Panc1 (cell line): ENCODE results near the gene CHST15.
"Not testable (repeated sequence)": the region's sequence is repeated elsewhere in the genome, so short reads cannot be mapped to it uniquely, and the experiment has no call there.

Experiments used
- TCF7L2 ChIP-seq: IDR thresholded peaks from 2 replicates; pipeline ENCODE4 v1.6.1; 2011; ENCODE audit warnings: mild to moderate bottlenecking, low read depth, low read length, inconsistent platforms
- TF ChIP-seq, protein P1 (sequence below), 2 experiments: IDR thresholded peaks; 2 replicates each; pipeline ENCODE4 v1.6.1; 2011 to 2012; ENCODE audit warnings: low read depth in 2 of 2, control low read depth in 1 of 2, low read length in 1 of 2, mild to moderate bottlenecking in 1 of 2, moderate library complexity in 1 of 2; ENCODE audit not compliant: insufficient read depth in 1 of 2

DNA sequence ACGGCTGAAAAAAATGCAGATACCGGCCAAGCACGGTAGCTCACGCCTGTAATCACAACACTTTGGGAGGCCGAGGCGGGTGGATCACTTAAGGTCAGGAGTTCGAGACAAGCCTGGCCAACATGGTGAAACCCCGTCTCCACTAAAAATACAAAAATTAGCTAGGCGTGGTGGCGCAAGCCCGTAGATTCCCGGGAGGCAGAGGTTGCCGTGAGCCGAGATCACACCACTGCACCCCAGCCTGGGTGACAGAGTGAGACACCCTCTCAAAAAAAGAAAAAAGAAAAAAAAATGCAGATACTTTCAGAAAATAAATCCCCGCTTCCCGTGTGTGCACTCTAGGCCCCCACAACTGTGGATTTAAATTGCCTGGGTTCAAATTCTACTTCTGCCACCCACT is 2.4 kb upstream of the CHST15 start:
- TF ChIP-seq, protein P1, sequence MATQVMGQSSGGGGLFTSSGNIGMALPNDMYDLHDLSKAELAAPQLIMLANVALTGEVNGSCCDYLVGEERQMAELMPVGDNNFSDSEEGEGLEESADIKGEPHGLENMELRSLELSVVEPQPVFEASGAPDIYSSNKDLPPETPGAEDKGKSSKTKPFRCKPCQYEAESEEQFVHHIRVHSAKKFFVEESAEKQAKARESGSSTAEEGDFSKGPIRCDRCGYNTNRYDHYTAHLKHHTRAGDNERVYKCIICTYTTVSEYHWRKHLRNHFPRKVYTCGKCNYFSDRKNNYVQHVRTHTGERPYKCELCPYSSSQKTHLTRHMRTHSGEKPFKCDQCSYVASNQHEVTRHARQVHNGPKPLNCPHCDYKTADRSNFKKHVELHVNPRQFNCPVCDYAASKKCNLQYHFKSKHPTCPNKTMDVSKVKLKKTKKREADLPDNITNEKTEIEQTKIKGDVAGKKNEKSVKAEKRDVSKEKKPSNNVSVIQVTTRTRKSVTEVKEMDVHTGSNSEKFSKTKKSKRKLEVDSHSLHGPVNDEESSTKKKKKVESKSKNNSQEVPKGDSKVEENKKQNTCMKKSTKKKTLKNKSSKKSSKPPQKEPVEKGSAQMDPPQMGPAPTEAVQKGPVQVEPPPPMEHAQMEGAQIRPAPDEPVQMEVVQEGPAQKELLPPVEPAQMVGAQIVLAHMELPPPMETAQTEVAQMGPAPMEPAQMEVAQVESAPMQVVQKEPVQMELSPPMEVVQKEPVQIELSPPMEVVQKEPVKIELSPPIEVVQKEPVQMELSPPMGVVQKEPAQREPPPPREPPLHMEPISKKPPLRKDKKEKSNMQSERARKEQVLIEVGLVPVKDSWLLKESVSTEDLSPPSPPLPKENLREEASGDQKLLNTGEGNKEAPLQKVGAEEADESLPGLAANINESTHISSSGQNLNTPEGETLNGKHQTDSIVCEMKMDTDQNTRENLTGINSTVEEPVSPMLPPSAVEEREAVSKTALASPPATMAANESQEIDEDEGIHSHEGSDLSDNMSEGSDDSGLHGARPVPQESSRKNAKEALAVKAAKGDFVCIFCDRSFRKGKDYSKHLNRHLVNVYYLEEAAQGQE (IDR thresholded peaks at IDR 0.05; ENCODE audit: insufficient read depth in 1 of 2, low read depth in 2 of 2, low read length in 1 of 2) = not testable (repeated sequence)
- not testable (repeated sequence) for TF ChIP-seq TCF7L2
